Activated naive CD4-positive, alpha-beta T cell treated with anti-CD3 and anti-CD28 coated beads for 36 hours (primary cell): ENCODE results near the gene PRUNE2. TPM values are rescaled to one million over a fixed set of nuclear protein-coding genes. Genes with fewer than 3 reads are reported as not detected.
A peak's percentile ranks its signal among the peaks of the same experiment; 100 is the strongest.

Source experiments
- CTCF ChIA-PET: fragments of 350-600 bp; sonication (Branson Sonifier 250); formaldehyde crosslinking; loops from one replicate; lab custom pipeline; 2021; ENCODE audit warnings: antibody characterized with exemption; lab: Charles Lee
- DNase-seq: peaks from one replicate; pipeline ENCODE4 v3.0.0-alpha.2; 2020
- H3K27ac Mint-ChIP-seq: one replicate; pipeline ENCODE4 v1.8.0; 2021; ENCODE audit warnings: mild to moderate bottlenecking, mixed read lengths
- H3K27me3 Mint-ChIP-seq: one replicate; pipeline ENCODE4 v1.8.0; 2021; ENCODE audit warnings: low read depth, mixed read lengths
- H3K36me3 Mint-ChIP-seq: one replicate; pipeline ENCODE4 v1.8.0; 2021; ENCODE audit warnings: low read depth, mixed read lengths
- H3K4me1 Mint-ChIP-seq: one replicate; pipeline ENCODE4 v1.8.0; 2021; ENCODE audit warnings: low read depth, mixed read lengths
- H3K4me3 Mint-ChIP-seq: one replicate; pipeline ENCODE4 v1.8.0; 2021; ENCODE audit warnings: mild to moderate bottlenecking, moderate library complexity, mixed read lengths
- H3K9me3 Mint-ChIP-seq: one replicate; pipeline ENCODE4 v1.8.0; 2021; ENCODE audit warnings: mixed read lengths
- intact Hi-C: fragments of 100-400 bp; cut with micrococcal nuclease; formaldehyde crosslinking; loops from one replicate; pipeline ENCODE4 v1.15.1; 2023
- total RNA-seq, 2 experiments: library from RNA; stranded (reverse); gene quantifications; one replicate each; pipeline ENCODE4 v1.2.3, GENCODE V29; 2021

Gene PRUNE2
- total RNA-seq, 2 experiments from 2014 or later = 0.38 TPM; not detected in 1

DNA sequence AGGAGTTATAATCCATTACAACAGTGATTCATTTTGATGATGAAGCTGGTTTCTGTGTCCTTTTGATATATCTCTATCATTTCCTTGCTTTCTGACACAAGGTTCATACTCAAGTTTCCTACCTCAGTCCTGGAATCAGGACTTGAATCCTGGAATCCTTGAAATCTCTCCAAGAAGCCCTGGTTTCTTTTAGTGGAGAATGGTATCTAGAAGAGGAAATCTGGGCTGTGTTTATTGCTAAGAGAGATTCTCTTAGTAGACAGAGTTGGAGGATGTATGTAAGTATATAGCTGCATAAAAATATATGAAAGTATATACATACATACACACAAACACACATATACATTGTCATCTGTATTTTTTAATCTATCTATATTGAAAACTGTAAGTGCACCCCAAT is 332.5 kb downstream of the PRUNE2 start:
- no peak for DNase-seq
- CTCF ChIA-PET = no interaction called here
- H3K27me3 Mint-ChIP-seq = peaks cover 58% of the 10 kb centered on the region
- intact Hi-C loops = no loop called here
- peaks cover 14% of the 10 kb centered on the region for H3K4me1 Mint-ChIP-seq
- H3K4me3 Mint-ChIP-seq = no peak overlapping the region
- H3K36me3 Mint-ChIP-seq = peaks cover 2% of the 10 kb centered on the region
- no peak overlapping the region for H3K27ac Mint-ChIP-seq
- H3K9me3 Mint-ChIP-seq = peaks cover 8% of the 10 kb centered on the region

DNA sequence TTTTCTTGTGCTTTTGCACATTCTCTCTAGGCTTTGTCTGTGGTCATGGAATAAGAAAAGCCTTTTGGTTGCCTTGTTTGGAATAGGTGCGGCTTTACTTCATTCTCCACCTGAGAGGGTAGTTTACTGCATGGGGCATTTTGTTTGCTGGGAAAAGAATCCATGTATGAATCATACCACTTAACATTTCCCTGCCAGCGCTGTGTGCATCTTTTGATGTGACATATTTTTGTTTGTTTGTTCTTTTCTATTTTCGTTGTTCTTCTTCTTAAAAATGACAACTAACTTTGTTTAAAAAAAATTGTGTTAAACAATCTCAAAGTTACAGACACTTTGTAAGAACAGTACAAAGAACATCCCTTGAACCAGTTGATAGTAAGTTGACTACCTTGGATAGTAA is 333.8 kb downstream of the PRUNE2 start:
- peaks cover 61% of the 10 kb centered on the region for H3K27me3 Mint-ChIP-seq

DNA sequence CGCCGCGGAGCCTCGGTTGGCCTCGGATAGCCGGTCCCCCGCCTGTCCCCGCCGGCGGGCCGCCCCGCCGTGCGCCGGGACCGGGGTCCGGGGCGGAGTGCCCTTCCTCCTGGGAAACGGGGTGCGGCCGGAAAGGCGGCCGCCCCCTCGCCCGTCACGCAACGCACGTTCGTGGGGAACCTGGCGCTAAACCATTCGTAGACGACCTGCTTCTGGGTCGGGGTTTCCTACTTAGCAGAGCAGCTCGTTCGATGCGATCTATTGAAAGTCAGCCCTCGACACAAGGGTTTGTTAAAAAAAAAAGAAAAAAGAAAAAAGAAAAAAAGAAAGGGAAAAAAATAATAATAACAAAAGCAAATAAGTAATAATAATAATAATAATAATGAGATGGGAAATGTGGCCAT is 334.2 kb downstream of the PRUNE2 start:
- Mint-ChIP-seq H3K27me3 (peaks cover 62% of the 10 kb centered on the region), H3K4me3 (peak overlapping the region; percentile 27), H3K36me3 (peaks cover 2% of the 10 kb centered on the region), H3K27ac (no peak overlapping the region), H3K4me1 (peaks cover 14% of the 10 kb centered on the region), H3K9me3 (peaks cover 8% of the 10 kb centered on the region)
- DNase-seq = no peak
- CTCF ChIA-PET = no interaction called here
- intact Hi-C loops = no loop called here

More for the DNA sequence above, 333.8 kb downstream of the PRUNE2 start:
- H3K4me1 Mint-ChIP-seq = peaks cover 14% of the 10 kb centered on the region
- H3K4me3 Mint-ChIP-seq = no peak overlapping the region
- H3K9me3 Mint-ChIP-seq = peaks cover 8% of the 10 kb centered on the region
- no peak for DNase-seq
- intact Hi-C loops = no loop called here
- peaks cover 2% of the 10 kb centered on the region for H3K36me3 Mint-ChIP-seq
- CTCF ChIA-PET = no interaction called here
- no peak overlapping the region for H3K27ac Mint-ChIP-seq

DNA sequence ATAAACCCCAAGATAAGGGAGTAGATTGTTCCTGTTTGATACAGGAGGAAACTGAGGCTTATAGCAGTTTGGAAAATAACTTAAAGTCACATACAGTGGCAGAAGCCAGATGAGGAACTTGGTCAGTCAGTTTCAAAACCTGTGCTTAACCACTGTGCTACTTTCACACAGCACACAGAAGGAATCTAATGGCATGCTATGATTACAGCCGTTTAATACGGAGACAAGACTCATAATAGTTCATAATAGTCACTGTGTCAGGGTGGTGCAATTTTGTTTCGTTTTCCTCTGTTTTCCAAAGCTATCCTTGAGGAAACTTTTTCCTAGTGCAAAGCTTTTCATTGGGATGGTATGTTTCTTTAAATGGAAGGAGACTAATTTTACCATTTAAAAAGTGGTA is 334.6 kb downstream of the PRUNE2 start:
- Mint-ChIP-seq H3K4me3 (peak overlapping the region; percentile 51), H3K4me1 (peaks cover 11% of the 10 kb centered on the region), H3K9me3 (peaks cover 8% of the 10 kb centered on the region), H3K27me3 (peaks cover 61% of the 10 kb centered on the region), H3K36me3 (peaks cover 2% of the 10 kb centered on the region), H3K27ac (no peak overlapping the region)
- intact Hi-C loops = no loop called here
- CTCF ChIA-PET = no interaction called here
- DNase-seq = no peak

DNA sequence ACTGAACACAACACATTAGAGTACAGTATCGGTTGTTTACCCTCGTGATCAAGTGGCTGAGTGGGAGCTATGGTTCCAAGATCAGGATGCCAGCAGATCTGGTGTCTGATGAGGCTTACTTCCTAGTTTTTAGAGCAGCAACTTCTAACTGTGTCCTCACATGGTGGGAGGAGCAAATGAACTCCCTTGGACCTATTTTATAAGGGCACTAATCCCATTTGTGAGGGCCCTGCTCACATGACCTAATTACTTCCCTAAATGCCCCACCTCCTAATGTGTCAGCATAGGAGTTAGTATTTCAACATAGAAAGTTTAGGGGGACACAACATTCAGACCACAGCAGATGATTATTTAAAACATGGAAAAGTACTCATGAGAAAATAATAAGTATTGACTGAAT is 335.1 kb downstream of the PRUNE2 start:
- peaks cover 56% of the 10 kb centered on the region for H3K27me3 Mint-ChIP-seq
- CTCF ChIA-PET = interaction anchor here (0.6 kb wide), 1 partner anchor 14 kb away, joined by 5 read pairs; no protein-coding TSS in a partner anchor
- intact Hi-C loops = no loop called here
- H3K36me3 Mint-ChIP-seq = peaks cover 2% of the 10 kb centered on the region
- H3K9me3 Mint-ChIP-seq = peaks cover 8% of the 10 kb centered on the region
- H3K27ac Mint-ChIP-seq = no peak overlapping the region
- no peak for DNase-seq
- peaks cover 8% of the 10 kb centered on the region for H3K4me1 Mint-ChIP-seq
- peak overlapping the region; percentile 51 for H3K4me3 Mint-ChIP-seq

DNA sequence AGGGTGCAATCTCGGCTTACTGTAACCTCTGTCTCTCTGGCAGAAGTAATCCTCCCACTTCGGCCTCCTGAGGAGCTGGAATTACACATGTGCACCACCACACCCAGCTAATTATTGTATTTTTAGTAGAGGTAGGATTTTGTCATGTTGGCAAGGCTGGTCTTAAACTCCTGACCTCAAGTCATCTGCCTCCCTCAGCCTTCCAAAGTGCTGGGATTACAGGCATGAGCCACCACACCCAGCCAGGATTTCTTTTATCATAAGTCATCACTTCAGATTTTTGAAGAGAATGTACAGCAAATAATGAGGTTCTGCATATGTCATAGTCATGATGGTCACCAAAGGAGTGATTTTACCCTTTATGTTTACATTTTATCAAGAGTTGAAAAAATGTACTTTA is 338.8 kb downstream of the PRUNE2 start:
- H3K27me3 Mint-ChIP-seq = peaks cover 34% of the 10 kb centered on the region
- no peak for DNase-seq
- CTCF ChIA-PET = no interaction called here
- no peak overlapping the region for H3K4me3 Mint-ChIP-seq
- peaks cover 8% of the 10 kb centered on the region for H3K9me3 Mint-ChIP-seq
- peaks cover 17% of the 10 kb centered on the region for H3K4me1 Mint-ChIP-seq
- intact Hi-C loops = no loop called here
- H3K36me3 Mint-ChIP-seq = peaks cover 2% of the 10 kb centered on the region
- no peak overlapping the region for H3K27ac Mint-ChIP-seq

DNA sequence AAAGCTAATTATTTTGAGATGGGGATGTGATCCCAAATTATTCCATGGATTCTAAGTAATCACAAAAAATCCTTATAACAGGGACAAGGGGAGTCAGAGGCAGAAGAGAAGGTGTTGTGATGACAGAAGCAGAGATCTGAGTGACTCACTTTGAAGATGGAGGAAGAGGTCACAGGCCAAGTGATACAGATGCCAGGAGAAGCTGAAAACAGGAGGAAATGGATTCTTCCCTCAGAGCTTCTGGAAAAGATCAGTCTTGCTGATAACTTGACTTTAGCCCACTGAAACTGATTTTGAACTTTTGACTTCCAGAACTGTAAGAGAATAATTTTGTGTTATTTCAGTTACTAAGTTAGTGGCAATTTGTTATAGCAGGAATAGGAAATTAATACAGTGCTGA is 341.6 kb downstream of the PRUNE2 start:
- no peak for DNase-seq
- no peak overlapping the region for H3K27ac Mint-ChIP-seq
- intact Hi-C loops = loop anchor here (5.0 kb wide), 1 partner anchor 33 kb away; no protein-coding TSS in a partner anchor
- peaks cover 21% of the 10 kb centered on the region for H3K27me3 Mint-ChIP-seq
- CTCF ChIA-PET = no interaction called here
- H3K4me3 Mint-ChIP-seq = no peak overlapping the region
- no peaks in the 10 kb centered on the region for H3K36me3 Mint-ChIP-seq
- H3K9me3 Mint-ChIP-seq = no peaks in the 10 kb centered on the region
- H3K4me1 Mint-ChIP-seq = peaks cover 16% of the 10 kb centered on the region

DNA sequence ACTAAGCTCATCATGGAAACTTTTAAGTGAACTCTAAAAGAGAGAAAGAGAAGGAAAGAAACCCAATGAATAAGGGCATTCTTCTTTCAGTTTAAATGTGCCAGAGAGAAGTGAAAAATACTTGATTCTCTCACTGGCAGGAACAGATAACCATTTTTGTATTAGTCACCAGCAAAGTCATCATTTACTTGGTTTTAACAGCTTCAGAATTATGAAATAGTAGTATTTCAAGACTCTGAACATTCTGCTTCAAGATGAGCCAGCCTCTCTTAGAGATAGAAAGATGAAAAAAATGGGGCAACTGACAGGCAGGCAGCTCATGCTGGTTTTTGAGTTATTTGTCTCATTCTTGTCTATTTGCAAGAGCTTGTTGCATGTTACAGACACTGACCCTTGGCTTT is 343.4 kb downstream of the PRUNE2 start:
- Mint-ChIP-seq H3K9me3 (no peaks in the 10 kb centered on the region), H3K36me3 (no peaks in the 10 kb centered on the region), H3K4me1 (peaks cover 16% of the 10 kb centered on the region), H3K4me3 (no peak overlapping the region), H3K27me3 (peaks cover 17% of the 10 kb centered on the region), H3K27ac (no peak overlapping the region)
- intact Hi-C loops = loop anchor here (1.0 to 5.0 kb wide), 4 partner anchors 14 to 123 kb away; partner anchors contain the start of gene GCNT1
- DNase-seq = no peak
- CTCF ChIA-PET = interaction anchor here (0.5 to 1.4 kb wide), 5 partner anchors 16 to 208 kb away, joined by 3 to 5 read pairs (median 3); no protein-coding TSS in a partner anchor

DNA sequence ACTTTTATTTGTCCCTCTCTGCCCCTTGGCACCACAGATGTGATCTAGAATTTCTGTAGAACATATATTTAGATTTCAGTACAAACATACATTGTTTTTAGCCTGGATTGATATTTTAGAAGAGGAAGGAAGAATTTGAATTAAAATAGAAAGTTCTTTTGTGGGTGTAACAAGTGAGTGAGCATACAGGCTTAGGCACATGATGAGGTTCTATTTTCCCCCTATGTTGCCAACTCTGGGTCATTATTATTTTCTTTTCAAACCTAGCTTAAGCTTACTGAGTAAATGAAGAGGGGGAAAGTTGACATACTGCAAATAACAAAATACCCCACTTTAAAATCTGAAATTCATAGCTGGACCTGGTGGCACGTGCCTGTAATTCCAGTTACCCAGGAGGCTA is 344.0 kb downstream of the PRUNE2 start:
- Mint-ChIP-seq H3K4me1 (peaks cover 16% of the 10 kb centered on the region), H3K27ac (no peak overlapping the region), H3K27me3 (peaks cover 16% of the 10 kb centered on the region), H3K36me3 (no peaks in the 10 kb centered on the region), H3K4me3 (no peak overlapping the region), H3K9me3 (no peaks in the 10 kb centered on the region)
- intact Hi-C loops = loop anchor here (1.0 to 5.0 kb wide), 4 partner anchors 14 to 123 kb away; partner anchors contain the start of gene GCNT1
- CTCF ChIA-PET = interaction anchor here (1.4 kb wide), 1 partner anchor 30 kb away, joined by 4 read pairs; no protein-coding TSS in a partner anchor
- no peak for DNase-seq

Other genes with a start within 250 kb of the PRUNE2 start
- gene PCA3, start 141.7 kb downstream of the PRUNE2 start, total RNA-seq = not detected
- not detected for gene FOXB2, start 113.5 kb upstream of the PRUNE2 start, total RNA-seq